Cardiac muscle cell (in vitro differentiated cells and primary cell): ENCODE measurements around the gene EMC10. TPM values are rescaled to one million over a fixed set of nuclear protein-coding genes. Genes with fewer than 3 reads are reported as not detected.
"Not testable (repeated sequence)": the region's sequence is repeated elsewhere in the genome, so short reads cannot be mapped to it uniquely, and the experiment has no call there.

Experiments used
- DNase-seq, 2 donors: peaks; one replicate each; pipeline versions ENCODE4 v3.0.0 to v3.0.0-alpha.2; 2010 to 2017; ENCODE audit warnings: low read depth in 1 of 2, low spot score in 1 of 2
- H3K27ac ChIP-seq: fragments of 200-600 bp; sonication (generic); 2 replicates; pipeline ENCODE4 v1.5.1; 2016
- H3K27me3 ChIP-seq: fragments of 200-600 bp; sonication (generic); 2 replicates; pipeline ENCODE4 v1.6.0; 2016; ENCODE audit warnings: control low read depth
- H3K36me3 ChIP-seq: fragments of 200-600 bp; sonication (generic); 2 replicates; pipeline ENCODE4 v1.5.1; 2016; ENCODE audit warnings: control low read depth
- H3K4me1 ChIP-seq: fragments of 200-600 bp; sonication (generic); 2 replicates; pipeline ENCODE4 v1.8.1; 2017; ENCODE audit warnings: low read depth, mild to moderate bottlenecking, mixed run types
- H3K4me3 ChIP-seq: fragments of 200-600 bp; sonication (generic); 2 replicates; pipeline ENCODE4 v1.5.1; 2016; ENCODE audit warnings: mild to moderate bottlenecking
- H3K9me3 ChIP-seq: fragments of 200-600 bp; sonication (generic); 2 replicates; pipeline ENCODE4 v1.5.1; 2017; ENCODE audit warnings: low read depth, mild to moderate bottlenecking, control low read depth
- polyA plus RNA-seq: library from polyadenylated mRNA; unstranded; fragments of >200 nt; fragmentation: Nextera tagmentation; extraction: Ambion mirVana; gene quantifications from 2 replicates; pipeline ENCODE4 v1.2.1, GENCODE V29; 2016
- total RNA-seq: library from RNA; depleted of rRNA; stranded (reverse); fragments of >200 nt; gene quantifications from 2 replicates; pipeline ENCODE4 v1.2.3, GENCODE V29; 2016
- TF ChIP-seq, protein P1 (sequence below): IDR thresholded peaks from 2 replicates; pipeline ENCODE4 v1.5.1; 2012; ENCODE audit warnings: low read depth, mild to moderate bottlenecking, low read length

Gene EMC10
- total and polyA plus RNA-seq, 2 experiments from 2014 or later = 280 to 308 TPM

DNA sequence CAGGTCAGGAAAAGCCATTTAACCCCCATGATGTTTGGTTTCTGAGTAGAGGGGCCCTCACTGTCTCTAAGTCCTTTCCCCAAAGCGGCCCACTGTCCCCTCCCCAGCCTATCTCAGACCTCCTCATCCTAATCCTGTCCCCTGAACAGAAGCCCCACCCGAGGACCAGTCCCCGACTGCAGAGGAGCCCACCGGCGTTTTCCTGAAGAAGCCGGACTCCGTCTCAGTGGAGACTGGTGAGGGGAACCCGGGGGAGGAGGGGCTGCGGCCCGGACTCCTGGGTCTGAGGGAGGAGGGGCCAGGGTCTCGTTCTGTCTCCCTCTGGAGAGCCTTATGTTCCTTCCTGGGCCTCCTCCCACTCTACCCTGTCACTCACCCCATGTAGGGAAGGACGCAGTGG is 40.7 kb upstream of the EMC10 start:
- no peak overlapping the region for H3K27ac ChIP-seq
- H3K36me3 ChIP-seq = no peaks in the 10 kb centered on the region
- H3K9me3 ChIP-seq = no peaks in the 10 kb centered on the region
- no peak for DNase-seq
- TF ChIP-seq, protein P1, sequence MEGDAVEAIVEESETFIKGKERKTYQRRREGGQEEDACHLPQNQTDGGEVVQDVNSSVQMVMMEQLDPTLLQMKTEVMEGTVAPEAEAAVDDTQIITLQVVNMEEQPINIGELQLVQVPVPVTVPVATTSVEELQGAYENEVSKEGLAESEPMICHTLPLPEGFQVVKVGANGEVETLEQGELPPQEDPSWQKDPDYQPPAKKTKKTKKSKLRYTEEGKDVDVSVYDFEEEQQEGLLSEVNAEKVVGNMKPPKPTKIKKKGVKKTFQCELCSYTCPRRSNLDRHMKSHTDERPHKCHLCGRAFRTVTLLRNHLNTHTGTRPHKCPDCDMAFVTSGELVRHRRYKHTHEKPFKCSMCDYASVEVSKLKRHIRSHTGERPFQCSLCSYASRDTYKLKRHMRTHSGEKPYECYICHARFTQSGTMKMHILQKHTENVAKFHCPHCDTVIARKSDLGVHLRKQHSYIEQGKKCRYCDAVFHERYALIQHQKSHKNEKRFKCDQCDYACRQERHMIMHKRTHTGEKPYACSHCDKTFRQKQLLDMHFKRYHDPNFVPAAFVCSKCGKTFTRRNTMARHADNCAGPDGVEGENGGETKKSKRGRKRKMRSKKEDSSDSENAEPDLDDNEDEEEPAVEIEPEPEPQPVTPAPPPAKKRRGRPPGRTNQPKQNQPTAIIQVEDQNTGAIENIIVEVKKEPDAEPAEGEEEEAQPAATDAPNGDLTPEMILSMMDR = no peak
- no peak overlapping the region for H3K4me3 ChIP-seq
- peaks cover 4% of the 10 kb centered on the region for H3K4me1 ChIP-seq
- no peaks in the 10 kb centered on the region for H3K27me3 ChIP-seq

DNA sequence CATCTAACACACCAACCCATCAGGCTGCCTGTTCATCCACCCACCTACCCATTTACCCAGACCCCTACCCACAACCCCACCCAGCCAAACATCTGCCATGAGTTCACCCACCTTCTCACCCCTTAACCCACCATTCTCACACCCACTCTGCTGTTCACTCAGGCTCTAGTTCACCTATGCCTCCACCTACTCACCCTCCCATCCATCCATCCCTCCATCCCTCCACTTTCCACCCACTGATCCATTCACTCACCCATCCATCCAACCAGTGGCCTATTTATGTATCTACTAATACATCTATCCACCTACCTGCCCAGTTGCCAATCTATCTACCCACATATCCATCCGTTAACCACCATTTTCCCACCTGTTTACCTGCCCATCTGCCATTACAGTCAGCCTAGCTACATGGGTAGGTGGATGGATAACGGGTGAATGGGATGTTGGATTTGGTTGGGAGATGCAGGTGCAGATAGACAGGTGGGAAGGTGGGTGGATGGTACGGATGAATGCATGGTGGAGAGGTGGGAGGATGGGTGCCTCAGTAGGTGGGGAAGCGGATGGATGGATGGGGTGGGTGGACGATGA is 38.4 kb upstream of the EMC10 start:
- H3K4me3 ChIP-seq = no peak overlapping the region
- no peaks in the 10 kb centered on the region for H3K4me1 ChIP-seq
- no peak for DNase-seq
- no peaks in the 10 kb centered on the region for H3K27me3 ChIP-seq
- no peaks in the 10 kb centered on the region for H3K36me3 ChIP-seq
- H3K9me3 ChIP-seq = no peaks in the 10 kb centered on the region
- TF ChIP-seq, protein P1 = no peak
- no peak overlapping the region for H3K27ac ChIP-seq

DNA sequence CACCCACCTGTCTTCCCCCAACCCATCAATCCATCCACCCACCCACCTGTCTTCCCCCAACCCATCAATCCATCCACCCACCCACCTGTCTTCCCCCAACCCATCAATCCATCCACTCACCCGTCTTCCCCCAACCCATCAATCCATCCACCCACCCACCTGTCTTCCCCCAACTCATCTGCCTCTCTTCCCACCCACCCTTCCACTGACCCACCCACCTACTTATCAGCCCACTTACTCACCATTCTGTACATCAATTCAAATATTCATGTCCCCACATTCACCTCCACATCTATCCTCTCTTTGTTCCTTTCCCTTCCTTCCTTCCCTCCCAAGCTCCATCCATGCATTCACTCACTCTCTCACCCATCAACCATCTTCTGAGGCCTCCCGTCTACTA is 37.2 kb upstream of the EMC10 start:
- not testable (repeated sequence) for H3K27ac ChIP-seq, H3K4me3 ChIP-seq, DNase-seq, H3K4me1 ChIP-seq, H3K36me3 ChIP-seq, H3K9me3 ChIP-seq, H3K27me3 ChIP-seq

DNA sequence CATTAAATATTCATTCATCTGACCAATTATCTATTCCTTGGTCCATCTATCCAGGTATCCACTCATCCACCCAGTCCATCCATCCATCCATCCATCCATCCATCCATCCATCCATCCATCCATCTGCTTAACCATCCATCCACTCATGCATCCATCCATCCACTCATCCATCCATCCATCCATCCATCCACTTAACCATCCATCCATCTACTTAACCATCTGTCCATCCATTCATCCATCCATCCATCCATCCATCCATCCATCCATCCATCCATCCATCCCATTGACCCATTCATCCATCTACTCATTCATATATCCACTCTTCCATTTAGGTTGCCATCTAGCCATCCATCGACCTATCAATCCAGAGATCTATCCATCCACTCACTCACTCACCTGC is 32.2 kb upstream of the EMC10 start:
- no peaks in the 10 kb centered on the region for H3K9me3 ChIP-seq
- no peaks in the 10 kb centered on the region for H3K27me3 ChIP-seq
- no peaks in the 10 kb centered on the region for H3K4me1 ChIP-seq
- H3K4me3 ChIP-seq = no peak overlapping the region
- TF ChIP-seq, protein P1 = no peak
- H3K27ac ChIP-seq = no peak overlapping the region
- H3K36me3 ChIP-seq = no peaks in the 10 kb centered on the region
- DNase-seq = no peak

DNA sequence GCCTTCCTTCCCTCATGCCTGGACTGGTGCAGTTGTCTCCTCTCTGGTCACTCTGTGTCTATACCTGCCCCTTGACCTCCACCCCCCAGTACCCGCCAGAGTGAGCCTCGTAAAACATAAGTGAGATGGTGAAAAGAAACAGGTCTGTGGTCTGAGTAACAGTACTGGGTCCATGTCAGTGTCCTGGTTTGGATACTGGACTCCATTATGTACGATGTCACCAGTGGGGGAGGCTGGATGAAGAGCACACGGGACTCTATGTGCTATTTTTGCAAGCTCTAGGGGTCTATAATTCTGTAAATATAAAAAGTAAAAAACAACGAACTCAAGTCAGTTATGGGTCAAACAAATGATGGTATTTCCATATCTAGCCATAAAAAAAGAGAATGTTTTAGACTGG is 29.3 kb upstream of the EMC10 start:
- no peaks in the 10 kb centered on the region for H3K9me3 ChIP-seq
- H3K36me3 ChIP-seq = no peaks in the 10 kb centered on the region
- H3K4me1 ChIP-seq = no peaks in the 10 kb centered on the region
- TF ChIP-seq, protein P1 = no peak
- no peaks in the 10 kb centered on the region for H3K27me3 ChIP-seq
- no peak overlapping the region for H3K4me3 ChIP-seq
- H3K27ac ChIP-seq = no peak overlapping the region
- no peak for DNase-seq

DNA sequence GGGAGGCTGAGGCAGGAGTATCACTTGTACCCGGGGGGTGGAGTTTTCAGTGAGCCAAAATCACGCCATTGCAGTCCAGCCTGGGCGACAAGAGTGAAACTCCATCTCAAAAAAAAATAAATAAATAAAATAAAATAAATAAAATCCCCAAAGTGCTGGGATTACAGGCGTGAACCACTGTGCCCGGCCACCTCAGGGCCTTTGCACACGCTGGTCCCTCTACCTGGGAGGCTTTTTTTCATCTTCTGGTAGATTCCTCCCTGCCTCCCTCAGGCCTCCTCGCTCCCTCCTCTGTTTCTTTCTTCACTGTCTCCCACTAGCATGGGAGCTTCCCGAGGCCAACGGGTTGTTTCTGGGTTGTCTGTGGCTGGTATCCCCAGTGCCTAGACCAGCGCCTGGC is 28.6 kb upstream of the EMC10 start:
- Histone ChIP-seq H3K9me3 (no peaks in the 10 kb centered on the region), H3K4me1 (no peaks in the 10 kb centered on the region), H3K27me3 (no peaks in the 10 kb centered on the region), H3K4me3 (no peak overlapping the region), H3K36me3 (no peaks in the 10 kb centered on the region), H3K27ac (no peak overlapping the region)
- DNase-seq = no peak
- TF ChIP-seq, protein P1 = no peak
